Stimulated activated CD4-positive, alpha-beta T cell treated with anti-CD3 and anti-CD28 coated beads, TNF-alpha, amount 100 ng/mL, for 24 hours (primary cell): ENCODE results near the gene ABHD17A.

Source experiments
- DNase-seq, 3 experiments: peaks; one replicate each; pipeline ENCODE4 v3.0.0-alpha.2; 2020; ENCODE audit warnings: low read depth in 3 of 3

The ABHD17A gene

GRCh38 chr19:1885398-1886119, at the start of gene ABHD17A:
Gene ABHD17A, minus strand, starts transcription at chr19:1885496. Its CDS starts 3,930 bp downstream, at chr19:1881566.
- DNase-seq: peak; percentile 92 to 95 (median 94)

- DNase-seq: no peak
These were observed 48.6 kb upstream of the ABHD17A start for GRCh38 chr19:1933942-1934341.

DNA sequence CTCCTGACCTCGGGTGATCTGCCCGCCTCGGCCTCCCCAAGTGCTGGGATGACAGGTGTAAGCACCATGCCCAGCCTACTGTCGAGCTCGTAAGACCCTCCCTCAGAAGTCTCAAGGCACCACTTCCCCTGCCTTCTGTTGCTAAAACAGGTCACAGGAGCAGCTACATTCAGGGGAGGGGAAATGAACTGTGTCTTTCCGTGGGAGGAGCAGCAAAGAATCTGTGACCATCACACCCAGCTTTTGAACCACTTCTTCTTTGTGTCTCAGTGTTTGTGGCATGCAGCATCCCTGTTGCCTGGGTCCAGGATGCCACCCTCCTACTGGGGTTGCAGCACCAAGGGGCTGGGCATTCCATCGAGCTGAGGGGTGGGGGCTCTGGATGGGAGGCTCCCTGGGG, 47.9 kb upstream of the ABHD17A start:
- DNase-seq: no peak

DNA sequence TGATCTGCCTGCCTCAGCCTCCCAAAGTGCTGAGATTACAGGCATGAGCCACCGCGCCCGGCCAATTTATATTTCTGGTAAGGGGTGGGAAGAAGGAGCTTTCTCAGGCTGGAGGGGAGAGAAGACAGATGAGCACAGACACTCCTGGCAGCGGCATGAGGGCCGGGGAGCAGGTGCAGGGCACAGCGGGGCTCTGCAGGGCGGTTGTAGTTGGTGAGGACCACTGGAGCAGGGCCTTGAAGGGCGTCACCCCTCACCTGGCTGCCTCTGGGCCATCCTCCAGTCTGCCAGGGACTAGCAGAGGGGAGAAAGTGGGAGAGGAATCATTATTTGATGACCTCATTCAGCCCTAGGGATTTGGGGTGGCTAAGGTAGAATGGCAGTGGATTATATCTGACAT, 47.1 kb upstream of the ABHD17A start:
- no peak for DNase-seq

DNA sequence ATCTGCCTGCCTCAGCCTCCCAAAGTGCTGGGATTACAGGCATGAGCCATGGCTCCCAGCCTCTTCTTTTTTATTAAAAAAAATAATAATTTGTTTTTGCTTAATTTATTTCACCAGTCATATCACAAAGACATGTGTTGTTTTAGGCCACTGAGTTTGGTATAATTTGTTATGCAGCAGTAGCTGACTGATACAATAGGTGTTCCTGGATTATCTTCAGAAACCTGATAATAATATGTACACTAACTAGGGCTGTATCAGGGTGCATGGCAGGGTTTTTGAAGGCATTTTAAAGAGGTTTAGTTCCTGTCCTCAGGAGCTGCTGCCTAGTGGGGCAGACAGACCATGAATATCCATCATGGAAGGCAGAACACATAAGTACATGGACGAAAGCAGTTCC, 46.1 kb upstream of the ABHD17A start:
- DNase-seq: no peak

GRCh38 chr19:1929021-1929742, 43.9 kb upstream of the ABHD17A start:
- peak; percentile 53 to 77 (median 54) for DNase-seq

- no peak for DNase-seq
These were observed 40.2 kb upstream of the ABHD17A start for GRCh38 chr19:1925544-1925943.

DNA sequence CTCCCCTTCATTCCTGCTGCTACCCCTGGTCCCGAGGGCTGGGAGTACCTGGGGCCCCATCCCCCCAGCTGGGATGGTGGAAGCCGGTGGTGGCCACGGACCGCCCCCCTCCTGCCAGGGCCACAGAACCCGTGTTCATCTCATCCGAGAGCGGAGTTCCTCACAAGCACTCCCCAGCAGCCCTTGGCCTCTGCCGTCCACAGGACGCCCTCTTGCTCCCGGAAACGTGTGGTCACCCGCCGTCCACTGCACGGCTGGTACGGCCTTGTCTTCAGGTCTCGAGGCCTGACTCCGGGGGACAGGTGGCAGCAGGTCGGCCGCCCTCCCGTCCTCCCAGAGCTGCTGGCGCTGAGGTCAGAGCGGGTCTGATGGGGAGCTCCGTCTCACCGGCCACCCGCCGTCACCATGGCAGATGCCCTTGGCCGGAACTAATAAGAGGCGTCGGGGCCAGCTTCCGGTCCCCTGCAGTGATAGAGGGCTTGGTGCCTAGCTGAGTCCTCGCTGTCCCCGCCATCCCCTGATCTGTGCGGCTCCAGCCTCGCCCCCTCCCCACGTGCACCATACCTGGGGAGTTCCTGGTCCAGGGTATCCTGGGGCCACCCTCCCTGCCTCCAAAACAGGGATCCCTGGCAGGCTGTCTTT, 39.1 kb upstream of the ABHD17A start:
- DNase-seq: no peak

- DNase-seq: peak in 1 of 3 experiments; percentile 59
These were observed 38.0 kb upstream of the ABHD17A start for GRCh38 chr19:1923319-1923718.

DNA sequence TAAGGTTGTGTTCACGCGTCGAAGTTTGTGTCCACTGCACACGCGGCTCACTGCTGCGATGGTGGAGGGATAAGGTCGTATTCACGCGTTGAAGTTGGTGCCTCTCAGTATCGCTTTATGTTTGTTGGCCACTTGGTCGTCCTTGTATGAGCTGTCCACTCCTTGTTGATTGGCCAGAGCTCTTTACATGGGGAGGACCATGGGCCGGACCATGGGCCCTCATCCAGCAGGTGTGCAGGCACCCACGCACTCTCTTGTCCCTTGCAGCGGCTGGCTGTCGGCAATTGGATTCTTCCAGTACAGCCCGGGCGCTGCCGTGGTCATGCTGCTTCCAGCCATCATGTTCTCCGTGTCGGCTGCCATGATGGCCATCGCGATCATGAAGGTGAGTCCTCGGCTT, 37.5 kb upstream of the ABHD17A start:
- DNase-seq: no peak

GRCh38 chr19:1921825-1922224, 36.5 kb upstream of the ABHD17A start:
- no peak for DNase-seq

- no peak for DNase-seq
These were observed 36.0 kb upstream of the ABHD17A start for GRCh38 chr19:1921326-1921725.

DNA sequence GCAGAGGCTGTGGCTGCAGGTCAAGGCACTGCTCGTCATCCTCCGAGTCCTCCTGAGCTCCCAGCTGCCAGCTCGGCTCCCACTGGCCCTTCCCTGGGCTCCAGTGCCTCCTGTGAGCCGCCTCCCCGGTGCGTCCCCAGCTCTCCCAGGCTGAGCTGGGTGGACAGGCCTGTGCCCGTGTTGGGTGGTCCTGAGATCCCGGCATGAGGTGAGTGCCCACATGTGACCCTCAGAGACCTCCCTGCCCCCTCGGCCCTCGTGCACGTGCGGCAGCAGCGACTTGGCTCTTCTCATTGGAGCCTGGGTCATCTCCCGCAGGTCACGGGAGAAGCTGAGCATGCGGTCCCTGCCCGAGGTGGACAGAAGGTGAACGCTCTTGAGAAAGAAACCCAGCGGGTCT, 35.3 kb upstream of the ABHD17A start:
- DNase-seq: no peak

- DNase-seq: no peak
These were observed 33.7 kb upstream of the ABHD17A start for GRCh38 chr19:1918975-1919374.

DNA sequence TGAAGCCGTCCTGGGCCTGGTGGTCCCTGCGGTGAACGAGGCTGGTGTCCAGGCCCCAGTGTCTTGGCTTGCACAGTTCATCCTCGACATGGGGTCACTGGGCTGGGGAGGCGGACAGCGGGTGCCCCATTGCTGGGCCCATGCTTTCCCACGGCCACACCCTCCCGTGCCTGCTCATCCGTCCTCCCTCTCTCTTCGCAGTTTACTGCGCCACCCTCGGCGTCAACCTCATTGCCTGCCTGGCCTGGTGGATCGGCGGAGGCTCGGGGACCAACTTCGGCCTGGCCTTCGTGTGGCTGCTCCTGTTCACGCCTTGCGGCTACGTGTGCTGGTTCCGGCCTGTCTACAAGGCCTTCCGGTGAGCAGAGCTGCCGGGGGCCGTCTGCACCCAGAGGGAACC, 32.6 kb upstream of the ABHD17A start:
- no peak for DNase-seq

GRCh38 chr19:1917146-1917545, 31.9 kb upstream of the ABHD17A start:
- DNase-seq: no peak

- DNase-seq: no peak
These were observed 29.6 kb upstream of the ABHD17A start for GRCh38 chr19:1914826-1915341.

DNA sequence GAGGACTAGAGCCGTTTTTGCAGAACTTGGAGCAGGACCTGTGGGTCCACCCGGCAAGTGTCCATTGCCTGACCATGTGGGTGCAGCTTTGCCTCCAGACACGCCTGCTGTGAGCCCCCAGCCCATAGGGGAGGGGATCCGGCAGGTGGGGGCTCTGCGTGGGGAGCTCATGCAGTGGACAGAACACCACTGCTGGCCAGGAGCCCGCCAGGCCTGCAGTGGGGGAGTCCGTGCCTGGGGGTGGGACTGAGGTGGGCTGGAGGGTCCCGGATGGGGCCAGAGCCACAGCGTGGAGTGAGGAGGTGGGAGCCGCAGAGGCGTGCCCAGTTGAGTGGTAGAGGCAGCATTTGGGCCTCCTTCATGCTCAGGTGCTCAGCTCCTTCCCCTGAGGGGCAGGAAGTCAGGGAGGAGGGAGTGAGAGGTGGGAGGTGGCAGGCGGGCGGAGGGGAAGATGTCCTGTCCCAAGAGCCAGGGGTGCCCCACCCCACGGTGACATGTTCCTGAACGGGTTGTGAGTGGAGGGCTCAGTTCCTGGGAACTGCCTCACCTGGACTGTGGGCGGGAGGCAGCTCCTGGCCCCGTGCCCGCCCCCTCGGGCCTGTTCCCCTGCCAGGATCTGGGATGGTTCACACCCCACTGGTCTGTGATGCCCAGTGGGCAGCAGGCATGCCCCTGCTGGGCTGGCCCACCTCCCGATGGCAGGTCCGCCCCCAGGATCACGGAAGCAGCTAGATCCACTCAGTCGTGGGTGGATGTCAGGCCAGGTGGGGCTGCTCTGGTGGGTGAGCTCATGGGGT, 28.7 kb upstream of the ABHD17A start:
- DNase-seq: no peak

DNA sequence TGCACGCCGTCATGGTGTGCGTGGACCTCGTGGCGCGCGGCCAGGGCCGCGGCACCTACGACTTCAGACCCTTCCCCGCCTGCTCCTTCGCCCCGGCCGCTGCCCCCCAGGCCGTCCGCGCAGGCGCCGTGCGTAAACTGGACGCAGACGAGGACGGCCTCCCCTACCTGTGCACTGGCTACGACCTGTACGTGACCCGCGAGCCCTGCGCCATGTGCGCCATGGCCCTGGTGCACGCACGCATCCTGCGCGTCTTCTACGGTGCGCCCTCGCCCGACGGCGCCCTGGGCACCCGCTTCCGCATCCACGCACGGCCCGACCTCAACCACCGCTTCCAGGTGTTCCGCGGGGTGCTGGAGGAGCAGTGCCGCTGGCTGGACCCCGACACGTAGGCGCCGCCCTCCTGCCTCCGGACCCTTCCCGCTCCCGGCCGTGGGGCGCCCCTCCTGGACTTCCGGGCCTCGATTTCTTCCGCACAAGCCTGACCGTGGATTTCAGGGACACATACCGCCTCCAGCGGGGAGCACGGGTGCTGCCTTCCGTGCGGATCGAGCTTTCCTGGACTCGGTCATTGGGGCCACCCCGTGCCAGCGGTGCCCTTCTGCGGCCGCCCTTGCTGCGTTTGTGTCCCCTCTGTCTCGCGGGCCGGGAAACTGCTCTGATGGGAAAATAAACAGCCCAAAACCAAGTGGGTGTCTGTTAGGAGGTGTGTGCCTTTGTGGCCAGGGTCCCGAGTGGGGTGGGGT, 27.6 kb upstream of the ABHD17A start:
- no peak for DNase-seq

DNA sequence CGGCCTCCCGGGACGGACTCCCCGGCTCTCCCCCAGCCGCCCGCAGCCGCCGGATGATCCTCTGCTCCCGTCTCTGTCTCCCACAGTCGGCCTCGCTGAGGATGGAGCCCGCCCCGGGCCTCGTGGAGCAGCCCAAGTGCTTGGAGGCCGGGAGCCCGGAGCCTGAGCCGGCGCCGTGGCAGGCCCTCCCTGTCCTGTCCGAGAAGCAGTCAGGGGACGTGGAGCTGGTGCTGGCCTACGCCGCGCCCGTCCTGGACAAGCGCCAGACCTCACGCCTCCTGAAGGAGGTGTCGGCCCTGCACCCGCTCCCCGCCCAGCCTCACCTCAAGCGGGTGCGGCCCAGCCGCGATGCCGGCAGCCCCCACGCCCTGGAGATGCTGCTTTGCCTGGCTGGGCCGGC, 26.7 kb upstream of the ABHD17A start:
- no peak for DNase-seq

DNA sequence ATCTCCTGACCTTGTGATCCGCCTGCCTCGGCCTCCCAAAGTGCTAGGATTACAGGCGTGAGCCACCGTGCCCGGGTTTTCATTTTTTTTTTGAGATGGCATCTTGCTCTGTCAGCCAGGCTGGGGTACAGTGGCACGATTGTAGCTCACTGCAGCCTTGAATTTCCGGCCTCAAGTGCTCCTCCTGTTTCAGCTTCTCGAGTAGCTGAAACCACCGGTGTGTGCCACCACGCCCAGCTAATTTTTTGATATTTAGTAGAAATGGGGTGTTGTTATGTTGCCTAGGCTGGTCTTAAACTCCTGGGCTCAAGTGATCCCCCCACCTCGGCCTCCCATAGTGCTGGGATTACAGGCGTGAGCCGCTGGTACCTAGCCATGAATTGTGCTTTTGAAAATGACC, 25.8 kb upstream of the ABHD17A start:
- no peak for DNase-seq
